ENCODE data around the gene NR2F6.
"Not testable (repeated sequence)": the region's sequence is repeated elsewhere in the genome, so short reads cannot be mapped to it uniquely, and the experiment has no call there.

The NR2F6 gene

GRCh38 chr19:17209126-17210036 is 36.3 kb downstream of the NR2F6 start:
- peak; percentile 93 for FAIRE-seq

- FAIRE-seq: no peak
Measured at GRCh38 chr19:17206736-17207581, 38.8 kb downstream of the NR2F6 start.

- no peak for FAIRE-seq
Measured at GRCh38 chr19:17205237-17206140, 40.2 kb downstream of the NR2F6 start.

GRCh38 chr19:17202713-17203112 is 43.0 kb downstream of the NR2F6 start:
- no peak for FAIRE-seq

GRCh38 chr19:17202249-17202648 is 43.5 kb downstream of the NR2F6 start:
- no peak for FAIRE-seq

- no peak for FAIRE-seq
Measured at GRCh38 chr19:17200408-17201079, 45.2 kb downstream of the NR2F6 start.

GRCh38 chr19:17197666-17198065 is 48.1 kb downstream of the NR2F6 start:
- no peak for FAIRE-seq

- FAIRE-seq: no peak
Measured at GRCh38 chr19:17196610-17197009, 49.1 kb downstream of the NR2F6 start.

GRCh38 chr19:17195106-17195505 is 50.6 kb downstream of the NR2F6 start:
- no peak for FAIRE-seq

- FAIRE-seq: no peak
Measured at GRCh38 chr19:17194608-17195007, 51.1 kb downstream of the NR2F6 start.

GRCh38 chr19:17192751-17193150 is 53.0 kb downstream of the NR2F6 start:
- no peak for FAIRE-seq

- not testable (repeated sequence) for FAIRE-seq
Measured at GRCh38 chr19:17191736-17192135, 54.0 kb downstream of the NR2F6 start.

- FAIRE-seq: no peak
Measured at GRCh38 chr19:17185590-17185989, 60.1 kb downstream of the NR2F6 start.

- FAIRE-seq: no peak
Measured at GRCh38 chr19:17184371-17184841, 61.3 kb downstream of the NR2F6 start.

- no peak for FAIRE-seq
Measured at GRCh38 chr19:17183858-17184321, 61.8 kb downstream of the NR2F6 start.

GRCh38 chr19:17183271-17183761 is 62.4 kb downstream of the NR2F6 start:
- FAIRE-seq: no peak

Measured in G401.6 (cell line).